ENCODE results near the gene HADHA.
"Not testable (repeated sequence)": the region's sequence is repeated elsewhere in the genome, so short reads cannot be mapped to it uniquely, and the experiment has no call there.

The HADHA gene

GRCh38 chr2:26244309-26245230 is at the start of gene HADHA, which contains the start of gene HADHB:
Gene HADHA, minus strand, starts transcription at chr2:26244632. Its CDS starts 36 bp downstream, at chr2:26244596.
Gene HADHB, plus strand, starts transcription at chr2:26244939. Its CDS starts 9,316 bp downstream, at chr2:26254255.
- DNase-seq, result peak; percentile 87 to 88

- no peak for DNase-seq
These were observed 48.2 kb upstream of the HADHA start for GRCh38 chr2:26292646-26293045.

- no peak for DNase-seq
These were observed 45.6 kb upstream of the HADHA start for GRCh38 chr2:26290001-26290400.

- DNase-seq, result no peak
These were observed 41.5 kb upstream of the HADHA start for GRCh38 chr2:26285931-26286330.

DNA sequence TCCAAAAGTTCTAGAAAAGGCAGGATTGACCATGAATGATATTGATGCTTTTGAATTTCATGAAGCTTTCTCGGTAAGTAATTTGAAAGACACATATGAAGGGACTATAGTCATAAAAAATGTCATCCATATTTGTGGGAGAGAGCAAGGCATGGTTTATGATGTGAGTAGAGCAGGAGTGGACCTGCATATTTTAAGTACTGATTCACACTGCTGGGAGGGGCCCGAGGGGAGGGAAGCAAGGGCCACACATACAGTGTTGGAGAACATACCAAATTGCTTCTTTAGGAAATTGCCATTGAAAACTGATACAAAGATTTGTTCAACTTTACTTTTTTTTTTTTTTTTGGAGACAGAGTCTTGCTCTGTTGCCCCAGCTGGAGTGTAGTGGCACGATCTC is 39.7 kb upstream of the HADHA start:
- no peak for DNase-seq

DNA sequence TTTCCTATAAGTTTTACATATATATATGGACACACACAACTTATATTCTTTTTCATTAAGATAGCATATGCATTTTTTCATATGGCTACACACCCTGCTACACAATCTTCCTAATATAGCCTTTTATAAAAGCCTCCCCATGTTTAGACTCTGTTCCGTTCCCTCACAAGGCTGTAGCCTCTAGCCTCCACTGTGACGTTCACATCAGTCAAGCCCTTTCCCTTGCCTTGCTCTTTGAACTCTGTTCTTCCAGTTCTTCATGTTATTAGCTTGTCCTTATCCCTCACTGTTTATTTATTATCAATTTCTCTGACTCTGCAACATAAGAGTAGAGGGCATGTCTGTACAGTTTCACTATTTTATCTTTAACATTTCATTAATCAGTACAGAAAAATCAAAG is 39.2 kb upstream of the HADHA start:
- DNase-seq, result no peak

DNA sequence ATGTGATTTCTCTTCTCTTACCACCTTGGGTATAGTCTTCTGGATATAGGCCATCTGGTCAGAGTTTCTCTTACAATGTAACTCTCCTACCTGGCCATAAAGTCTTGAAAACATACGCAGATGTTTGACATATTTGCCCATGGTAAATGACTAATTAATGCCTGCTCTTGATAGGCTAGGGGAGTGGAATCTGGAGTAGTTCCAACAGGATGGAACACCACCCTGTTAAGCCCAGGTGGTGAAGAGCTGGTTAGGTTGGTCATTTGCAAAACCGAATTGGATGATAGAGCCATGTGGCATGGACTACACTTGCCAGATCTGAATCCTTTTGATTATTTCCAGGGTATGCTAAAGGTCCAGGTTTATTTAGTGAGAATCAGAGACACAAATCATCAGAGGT is 36.8 kb upstream of the HADHA start:
- DNase-seq, result no peak

GRCh38 chr2:26279886-26280285 is 35.5 kb upstream of the HADHA start:
- DNase-seq, result no peak

GRCh38 chr2:26276484-26277227 is 32.2 kb upstream of the HADHA start:
- DNase-seq, result no peak

DNA sequence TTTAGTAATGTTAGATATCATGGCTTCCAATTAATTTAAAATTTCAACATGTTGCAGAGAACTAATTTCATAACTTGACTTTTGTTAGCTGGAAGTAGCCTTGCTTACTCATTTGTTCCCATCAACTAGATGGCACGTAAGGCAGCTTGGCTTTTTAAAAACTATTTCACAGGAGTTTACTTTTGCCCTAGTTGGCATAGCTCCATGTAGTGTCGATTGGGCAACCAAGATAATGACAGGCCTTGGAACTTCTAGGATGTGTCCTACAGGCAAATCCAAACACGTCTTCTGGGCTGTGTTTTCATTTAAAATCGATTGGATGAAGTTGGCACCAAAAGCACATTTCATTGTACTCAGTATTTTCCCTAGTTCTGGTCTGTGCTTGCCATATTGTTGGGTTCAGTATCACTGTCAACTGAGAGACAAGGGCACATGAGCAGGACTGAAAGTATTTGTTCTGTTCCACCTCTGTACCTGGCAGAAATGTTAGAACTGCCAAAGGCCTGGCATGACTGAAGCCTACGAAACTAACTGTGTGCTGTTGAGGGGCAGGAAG is 29.7 kb upstream of the HADHA start:
- DNase-seq, result peak in 1 of 2 donors; percentile 58

- DNase-seq, result no peak
These were observed 29.1 kb upstream of the HADHA start for GRCh38 chr2:26273501-26273900.

- no peak for DNase-seq
These were observed 25.9 kb upstream of the HADHA start for GRCh38 chr2:26270373-26270772.

GRCh38 chr2:26269571-26270158 is 25.2 kb upstream of the HADHA start:
- DNase-seq, result no peak

GRCh38 chr2:26268670-26269385 is 24.4 kb upstream of the HADHA start:
- peak in 1 of 2 donors; percentile 16 for DNase-seq

DNA sequence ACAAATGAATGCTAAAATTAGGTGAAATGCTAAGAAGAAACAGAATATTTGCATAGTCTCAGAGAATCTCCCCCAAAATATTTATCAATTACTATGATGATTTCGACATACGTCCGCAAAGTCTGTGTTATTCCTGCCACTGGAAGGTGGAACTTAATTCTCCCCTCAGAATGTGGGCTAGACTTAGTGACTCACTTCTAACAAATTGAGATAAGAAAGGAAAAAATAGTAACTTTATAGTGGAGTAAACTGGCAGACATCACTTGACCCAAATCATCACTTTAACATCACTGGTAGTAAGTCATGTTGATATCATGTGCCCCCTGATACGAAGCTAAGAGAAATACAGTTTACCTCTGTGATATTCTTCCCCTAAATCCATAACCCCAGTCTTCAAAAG is 23.8 kb upstream of the HADHA start:
- DNase-seq, result no peak

- not testable (repeated sequence) for DNase-seq
These were observed 14.4 kb upstream of the HADHA start for GRCh38 chr2:26258836-26259235.

DNA sequence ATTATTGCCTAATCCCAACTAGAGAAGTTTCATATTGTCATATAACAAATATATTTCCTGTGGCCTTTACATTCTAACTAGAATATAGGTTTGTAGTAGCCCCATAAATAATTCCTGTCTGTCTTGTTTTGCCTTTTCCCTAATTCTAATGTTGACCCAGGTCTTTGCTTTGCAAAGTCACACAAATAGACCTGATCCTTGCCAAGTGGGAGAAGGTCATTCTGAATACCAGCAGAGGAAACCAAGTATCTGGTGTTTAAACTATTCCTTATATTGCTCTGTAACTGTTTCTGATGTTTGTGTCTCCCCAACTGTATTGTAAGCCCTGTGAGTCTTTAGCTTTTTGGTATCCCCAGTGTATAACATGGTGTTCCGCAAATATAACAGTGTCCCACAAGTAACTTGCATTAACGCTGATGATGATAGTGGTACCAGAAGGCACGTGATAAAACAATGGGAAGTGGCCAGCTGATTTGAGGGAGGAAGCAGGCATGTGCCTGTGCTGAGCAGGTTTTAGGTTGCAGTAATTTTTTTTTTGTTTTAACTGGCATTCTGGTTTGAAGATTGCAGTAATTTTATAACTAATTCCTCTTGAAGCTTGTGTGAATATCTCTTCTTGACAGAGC is 11.4 kb upstream of the HADHA start:
- no peak for DNase-seq

GRCh38 chr2:26251893-26252292 is 7.5 kb upstream of the HADHA start:
- no peak for DNase-seq

- DNase-seq, result no peak
These were observed 5.2 kb upstream of the HADHA start for GRCh38 chr2:26249625-26250024.

GRCh38 chr2:26246818-26247217 is 2.4 kb upstream of the HADHA start:
- DNase-seq, result peak; percentile 25 to 30

- peak in 1 of 2 donors; percentile 15 for DNase-seq
These were observed 1.4 kb upstream of the HADHA start for GRCh38 chr2:26245810-26246209.

- peak; percentile 61 to 62 for DNase-seq
These were observed 850 bp upstream of the HADHA start for GRCh38 chr2:26245231-26245732.
